ENCODE measurements around the gene ZNF205. TPM values are rescaled to one million over a fixed set of nuclear protein-coding genes. Genes with fewer than 3 reads are reported as not detected.
A peak's percentile ranks its signal among the peaks of the same experiment; 100 is the strongest.

The ZNF205 gene
- total and polyA plus RNA-seq, 2 of the 13 experiments (the other 11 are each of a cell fraction or from before 2014, with no cell fraction given): 5.8 to 10.2 TPM

- H3K79me2 ChIP-seq (ENCODE audit: insufficient read depth, low read length): no peaks in the 10 kb centered on the region
- H3K4me3 ChIP-seq (replicated peaks in 1 of 3; ENCODE audit: insufficient read depth in 1 of 3, low read depth in 2 of 3, low read length in 3 of 3): peak overlapping the region; percentile 88 to 94 (median 89)
- peak overlapping the region; percentile 84 for H3K9ac ChIP-seq (ENCODE audit: insufficient read depth, low read depth, low read length)
- H3K27me3 ChIP-seq (ENCODE audit: control insufficient read depth in 1 of 2, insufficient read depth in 2 of 2, low read length in 2 of 2): no peaks in the 10 kb centered on the region
- peaks cover 45% of the 10 kb centered on the region for H3K4me1 ChIP-seq (ENCODE audit: insufficient read depth, low read length)
- CTCF ChIA-PET (ENCODE audit: low intra/inter-chr PET ratio, low total read pairs): no interaction called here
- no peaks in the 10 kb centered on the region for H3K36me3 ChIP-seq (replicated peaks in 1 of 2; ENCODE audit: control insufficient read depth in 1 of 2, insufficient read depth in 2 of 2, low read length in 2 of 2)
- intact Hi-C loops (cut with micrococcal nuclease; ENCODE audit: unreplicated experiment): no loop called here
- no peak overlapping the region for H2AFZ ChIP-seq (ENCODE audit: low read length)
- FAIRE-seq (no peak), DNase-seq (ENCODE audit: low spot score) (peak; percentile 77), ATAC-seq (peak; percentile 96)
- peak overlapping the region; percentile 62 for H3K27ac ChIP-seq (ENCODE audit: extremely low read length, insufficient read depth, low read length)
- BruUV-seq (replicated peaks): no TSS peak
- POLR2A ChIA-PET: interaction anchor here (0.6 to 1.4 kb wide), 10 partner anchors 9 to 52 kb away, joined by 3 to 8 read pairs (median 4); partner anchors contain the start of genes IL32 and ZNF213
- WGBS (ENCODE audit: low lambda C conversion rate): 2% methylated on average over 21 of the region's 74 CpGs
- H3K9me3 ChIP-seq (ENCODE audit: low read length): no peaks in the 10 kb centered on the region
- in situ Hi-C loops (cut with HindIII; ENCODE audit: extremely low pct_ligation_motif_present, low pct_unique_long_range_greater_than_20kb): no loop called here
- no peaks in the 10 kb centered on the region for H4K20me1 ChIP-seq (ENCODE audit: insufficient read depth, low read length)
- peak overlapping the region; percentile 91 for H3K4me2 ChIP-seq (ENCODE audit: low read depth, low read length)
- TF ChIP-seq NR3C1 (CRISPR knock-in tag; IDR thresholded peaks at IDR 0.05) (no peak), ZNF597 (CRISPR knock-in tag; IDR thresholded peaks at IDR 0.05) (no peak), ZNF883 (CRISPR knock-in tag; IDR thresholded peaks at IDR 0.05; ENCODE audit: not compliant biosample characterization) (peak; percentile 73), MTA1 (CRISPR knock-in tag; IDR thresholded peaks at IDR 0.05; ENCODE audit: borderline replicate concordance) (peak; percentile 30; the same call in 1 of the 2 replicates), THRA (CRISPR knock-in tag; IDR thresholded peaks at IDR 0.05; ENCODE audit: borderline replicate concordance) (peak; percentile 73; the same call in 1 of the 2 replicates), GFI1 (CRISPR knock-in tag; IDR thresholded peaks at IDR 0.05; ENCODE audit: borderline replicate concordance) (no peak), NR2C2 (CRISPR knock-in tag; IDR thresholded peaks at IDR 0.05; ENCODE audit: borderline replicate concordance) (peak; percentile 56), ZNF224 (CRISPR knock-in tag; IDR thresholded peaks at IDR 0.05) (no peak), KDM5A (IDR thresholded peaks at IDR 0.05; ENCODE audit: borderline replicate concordance, low read length) (peak; percentile 91; the same call in 1 of the 2 replicates), ZNF768 (CRISPR knock-in tag; IDR thresholded peaks at IDR 0.05) (peak; percentile 82), RAD51 (IDR thresholded peaks at IDR 0.05; ENCODE audit: borderline replicate concordance) (no peak), ZNF678 (CRISPR knock-in tag; IDR thresholded peaks at IDR 0.05) (no peak), BCL6 (CRISPR knock-in tag; IDR thresholded peaks at IDR 0.05) (peak; percentile 52), ZC3H4 (CRISPR knock-in tag; IDR thresholded peaks at IDR 0.05; ENCODE audit: borderline replicate concordance) (peak; percentile 52; the same call in 1 of the 2 replicates), NKX3-1 (CRISPR knock-in tag; IDR thresholded peaks at IDR 0.05) (no peak)
- TF ChIP-seq, protein P1, sequence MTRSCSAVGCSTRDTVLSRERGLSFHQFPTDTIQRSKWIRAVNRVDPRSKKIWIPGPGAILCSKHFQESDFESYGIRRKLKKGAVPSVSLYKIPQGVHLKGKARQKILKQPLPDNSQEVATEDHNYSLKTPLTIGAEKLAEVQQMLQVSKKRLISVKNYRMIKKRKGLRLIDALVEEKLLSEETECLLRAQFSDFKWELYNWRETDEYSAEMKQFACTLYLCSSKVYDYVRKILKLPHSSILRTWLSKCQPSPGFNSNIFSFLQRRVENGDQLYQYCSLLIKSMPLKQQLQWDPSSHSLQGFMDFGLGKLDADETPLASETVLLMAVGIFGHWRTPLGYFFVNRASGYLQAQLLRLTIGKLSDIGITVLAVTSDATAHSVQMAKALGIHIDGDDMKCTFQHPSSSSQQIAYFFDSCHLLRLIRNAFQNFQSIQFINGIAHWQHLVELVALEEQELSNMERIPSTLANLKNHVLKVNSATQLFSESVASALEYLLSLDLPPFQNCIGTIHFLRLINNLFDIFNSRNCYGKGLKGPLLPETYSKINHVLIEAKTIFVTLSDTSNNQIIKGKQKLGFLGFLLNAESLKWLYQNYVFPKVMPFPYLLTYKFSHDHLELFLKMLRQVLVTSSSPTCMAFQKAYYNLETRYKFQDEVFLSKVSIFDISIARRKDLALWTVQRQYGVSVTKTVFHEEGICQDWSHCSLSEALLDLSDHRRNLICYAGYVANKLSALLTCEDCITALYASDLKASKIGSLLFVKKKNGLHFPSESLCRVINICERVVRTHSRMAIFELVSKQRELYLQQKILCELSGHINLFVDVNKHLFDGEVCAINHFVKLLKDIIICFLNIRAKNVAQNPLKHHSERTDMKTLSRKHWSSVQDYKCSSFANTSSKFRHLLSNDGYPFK (CRISPR knock-in tag; IDR thresholded peaks at IDR 0.05; ENCODE audit: borderline replicate concordance): peak; percentile 55; the same call in 1 of the 2 replicates
- TF ChIP-seq, protein P2, sequence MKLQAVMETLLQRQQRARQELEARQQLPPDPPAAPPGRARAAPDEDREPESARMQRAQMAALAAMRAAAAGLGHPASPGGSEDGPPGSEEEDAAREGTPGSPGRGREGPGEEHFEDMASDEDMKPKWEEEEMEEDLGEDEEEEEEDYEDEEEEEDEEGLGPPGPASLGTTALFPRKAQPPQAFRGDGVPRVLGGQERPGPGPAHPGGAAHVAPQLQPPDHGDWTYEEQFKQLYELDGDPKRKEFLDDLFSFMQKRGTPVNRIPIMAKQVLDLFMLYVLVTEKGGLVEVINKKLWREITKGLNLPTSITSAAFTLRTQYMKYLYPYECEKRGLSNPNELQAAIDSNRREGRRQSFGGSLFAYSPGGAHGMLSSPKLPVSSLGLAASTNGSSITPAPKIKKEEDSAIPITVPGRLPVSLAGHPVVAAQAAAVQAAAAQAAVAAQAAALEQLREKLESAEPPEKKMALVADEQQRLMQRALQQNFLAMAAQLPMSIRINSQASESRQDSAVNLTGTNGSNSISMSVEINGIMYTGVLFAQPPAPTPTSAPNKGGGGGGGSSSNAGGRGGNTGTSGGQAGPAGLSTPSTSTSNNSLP (IDR thresholded peaks at IDR 0.05; ENCODE audit: low read depth, low read length): no peak
Measured at GRCh38 chr16:3106205-3106928, 6.0 kb upstream of the ZNF205 start.

All from HepG2 (cell line).